H7 (cell line): ENCODE results near the gene NINJ1. TPM values are rescaled to one million over a fixed set of nuclear protein-coding genes. Genes with fewer than 3 reads are reported as not detected.
"Not testable (repeated sequence)": the region's sequence is repeated elsewhere in the genome, so short reads cannot be mapped to it uniquely, and the experiment has no call there.

Experiments
- DNase-seq: peaks from one replicate; pipeline ENCODE4 v3.0.0; 2012
- H3K27me3 ChIP-seq: 2 replicates; pipeline ENCODE4 v1.6.0; 2011; ENCODE audit warnings: mild to moderate bottlenecking, low read length; ENCODE audit not compliant: control insufficient read depth, insufficient read depth
- H3K36me3 ChIP-seq: replicated peaks from 2 replicates; pipeline ENCODE4 v1.5.1; 2011; ENCODE audit warnings: low read length; ENCODE audit not compliant: control insufficient read depth, insufficient read depth
- H3K4me3 ChIP-seq: 2 replicates; pipeline ENCODE4 v1.5.1; 2011; ENCODE audit warnings: low read depth, mild to moderate bottlenecking, control low read depth, low read length, moderate library complexity; ENCODE audit not compliant: insufficient read depth
- total RNA-seq: library from RNA; depleted of rRNA; stranded (reverse); fragments of >200 nt; shearing (Covaris generic); gene quantifications from 2 replicates; pipeline ENCODE4 v1.2.3, GENCODE V29; 2014

Gene NINJ1
- total RNA-seq, 1 experiment from 2014 or later = 44.6 TPM

DNA sequence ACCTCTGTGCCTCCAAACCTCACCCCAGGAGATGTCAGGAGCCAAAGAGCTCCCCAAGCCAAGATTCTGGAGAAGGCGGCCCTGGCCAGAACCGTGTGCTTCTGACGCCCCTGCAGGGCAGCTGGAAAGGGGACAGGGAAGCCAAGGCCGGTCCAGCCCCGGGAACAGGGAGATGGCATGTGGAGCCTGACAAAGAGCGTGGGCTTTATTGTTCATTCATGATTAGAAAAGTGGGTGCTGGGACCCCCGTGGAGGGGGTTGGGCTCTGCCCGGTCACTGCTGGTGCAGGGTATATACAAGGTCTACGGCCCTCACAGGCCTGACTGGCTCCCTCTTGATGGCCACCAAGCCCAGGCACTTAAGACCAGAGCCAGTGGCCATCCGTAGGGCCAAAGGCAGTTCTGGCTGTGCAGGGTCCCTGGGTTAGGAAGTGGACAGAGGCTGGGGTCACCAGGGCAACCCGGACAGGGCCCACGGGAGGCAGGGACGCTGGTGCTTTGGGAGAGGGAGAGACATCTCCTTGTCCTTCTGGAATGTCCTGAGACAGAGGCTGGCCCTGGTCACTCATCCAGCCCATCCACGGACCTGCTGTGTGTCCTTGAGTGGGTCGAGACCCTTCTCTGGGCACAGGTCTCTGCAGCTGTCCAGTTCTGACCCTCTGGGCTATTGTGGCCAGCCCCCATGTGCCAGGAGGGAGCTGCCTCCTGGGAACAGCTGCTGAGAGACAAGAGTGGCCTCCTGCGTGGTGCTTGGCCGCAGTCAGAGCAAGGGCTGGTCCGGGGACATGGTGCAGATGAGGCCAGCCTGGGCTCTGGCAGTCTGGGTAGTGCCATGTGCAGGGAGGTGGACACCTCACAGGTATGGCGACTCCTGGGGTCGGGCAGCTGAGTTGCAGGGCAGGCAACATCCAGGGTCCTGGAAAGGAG, 12.5 kb downstream of the NINJ1 start:
- DNase-seq = no peak
- Histone ChIP-seq H3K27me3 (no peaks in the 10 kb centered on the region), H3K4me3 (no peak overlapping the region), H3K36me3 (peaks cover 4% of the 10 kb centered on the region)

DNA sequence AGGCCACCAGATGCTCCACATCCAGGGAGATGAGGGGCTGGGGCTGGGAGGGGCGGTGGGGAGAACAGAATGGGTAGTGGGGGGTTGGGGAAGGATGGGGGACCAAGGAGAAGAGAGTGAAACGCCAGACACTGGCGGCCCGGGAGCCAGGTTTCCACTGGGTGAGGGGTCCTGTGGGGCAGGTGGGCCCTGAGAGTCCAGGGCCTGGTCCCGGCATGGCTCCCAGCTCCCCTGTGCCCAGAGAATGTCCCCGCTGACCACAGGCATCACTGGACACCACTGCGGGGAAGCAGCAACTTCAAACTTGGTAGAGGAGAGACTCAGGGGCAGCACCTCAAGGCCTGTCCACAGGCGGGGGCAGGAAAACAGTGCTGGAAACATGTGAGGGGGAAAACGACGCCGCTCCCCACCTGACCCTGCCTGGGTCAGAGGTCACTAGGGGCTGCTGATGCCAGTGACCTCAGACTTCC, 13.2 kb downstream of the NINJ1 start:
- no peaks in the 10 kb centered on the region for H3K27me3 ChIP-seq
- DNase-seq = no peak
- peaks cover 4% of the 10 kb centered on the region for H3K36me3 ChIP-seq
- H3K4me3 ChIP-seq = no peak overlapping the region

DNA sequence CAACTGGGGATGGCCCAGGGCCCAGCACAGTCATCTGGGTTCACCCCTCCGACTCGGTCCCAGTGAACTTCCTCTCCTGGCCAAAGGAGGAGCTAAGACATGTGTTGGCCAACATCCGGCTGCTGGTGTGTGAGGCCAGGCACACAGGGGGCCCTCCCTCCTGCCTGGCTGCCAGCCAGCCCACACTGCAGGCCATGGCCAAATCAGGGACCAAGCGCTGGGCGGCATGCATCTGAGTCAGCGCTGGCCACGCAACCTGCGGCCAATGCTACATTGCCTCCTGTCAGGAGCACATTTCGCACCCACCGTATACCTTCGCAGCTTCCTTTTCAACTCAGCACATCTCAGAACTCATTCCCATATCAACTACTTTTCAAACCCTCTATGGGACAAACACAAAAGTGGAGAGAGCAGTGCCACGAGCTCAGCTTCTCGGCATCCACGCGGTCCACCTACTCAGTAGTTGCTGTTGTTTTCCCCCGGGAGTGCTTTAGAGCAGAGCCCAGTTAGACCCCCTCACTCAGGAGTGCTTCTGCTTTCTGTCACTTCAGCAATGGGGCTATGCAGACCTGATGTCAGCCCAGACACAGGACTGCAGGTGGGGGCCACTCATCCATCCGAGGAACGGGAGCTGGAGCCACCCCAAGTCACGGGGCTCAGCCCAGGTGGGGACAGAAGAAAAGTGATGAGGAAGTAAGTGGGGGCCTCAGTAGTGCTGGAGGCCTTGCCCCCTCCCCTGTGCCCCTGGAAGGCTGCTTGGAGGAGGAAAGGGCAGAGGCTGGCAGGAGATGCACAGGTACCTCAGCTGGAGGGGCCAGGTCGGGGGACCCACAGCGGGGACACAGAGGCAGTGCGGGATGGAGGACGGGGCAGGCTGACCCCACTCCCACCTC, 13.9 kb downstream of the NINJ1 start:
- no peaks in the 10 kb centered on the region for H3K27me3 ChIP-seq
- no peak overlapping the region for H3K4me3 ChIP-seq
- peaks cover 4% of the 10 kb centered on the region; the same call in 1 of the 2 replicates for H3K36me3 ChIP-seq
- DNase-seq = peak; percentile 89

DNA sequence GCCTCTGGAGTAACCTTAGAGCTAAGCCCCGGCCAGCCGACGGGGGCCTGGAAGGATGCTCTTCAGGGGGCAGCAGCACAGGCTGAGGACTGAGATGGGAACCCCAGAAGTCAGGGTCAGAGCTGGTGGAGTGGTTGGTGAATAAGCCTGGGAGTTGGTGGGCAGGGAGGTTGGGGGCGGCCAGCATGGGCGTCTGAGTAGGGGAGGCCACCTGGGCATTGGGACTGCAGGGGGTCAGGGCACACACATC, 14.4 kb downstream of the NINJ1 start:
- Histone ChIP-seq H3K36me3 (peaks cover 4% of the 10 kb centered on the region; the same call in 1 of the 2 replicates), H3K27me3 (no peaks in the 10 kb centered on the region), H3K4me3 (no peak overlapping the region)
- no peak for DNase-seq

DNA sequence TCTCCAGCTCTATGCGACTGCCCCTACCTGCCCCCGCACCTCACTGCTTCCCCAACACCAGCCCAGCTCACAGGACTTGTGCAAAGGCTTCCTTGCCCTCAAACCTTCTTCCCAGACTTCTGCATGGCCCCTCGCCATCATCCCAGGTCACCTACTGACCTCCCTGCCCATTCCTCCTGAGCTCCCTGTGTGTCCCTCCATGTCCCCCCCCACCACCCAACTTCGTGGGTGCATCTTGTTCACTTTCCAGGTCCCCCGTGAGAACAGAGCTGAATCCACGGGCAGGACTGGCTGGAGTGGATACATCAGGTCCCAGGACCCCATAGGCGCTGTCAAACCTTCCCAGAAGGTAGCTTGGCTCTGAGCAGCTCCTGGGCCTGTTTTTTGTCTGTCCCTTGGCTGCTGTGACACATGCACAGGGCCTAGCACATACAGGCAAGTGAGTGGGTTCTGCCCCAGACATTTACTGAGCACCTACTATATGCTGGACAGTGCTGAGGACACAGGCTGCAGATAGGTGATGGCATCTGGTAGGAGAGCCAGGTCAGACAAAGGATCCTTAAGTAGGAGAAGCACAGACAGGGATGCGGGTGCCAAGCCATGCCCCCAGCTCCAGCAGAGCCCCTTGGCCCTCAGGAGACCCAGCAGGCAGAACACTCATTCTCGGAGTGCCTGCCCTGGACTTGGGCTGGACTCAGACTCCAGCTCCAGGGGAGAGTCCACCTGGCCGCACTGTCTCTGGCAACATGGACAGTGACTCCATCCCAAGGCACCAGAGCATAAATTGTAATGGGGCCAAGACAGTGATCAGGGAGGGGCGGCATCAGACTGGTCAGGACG, 15.0 kb downstream of the NINJ1 start:
- peaks cover 4% of the 10 kb centered on the region; the same call in 1 of the 2 replicates for H3K36me3 ChIP-seq
- no peaks in the 10 kb centered on the region for H3K27me3 ChIP-seq
- DNase-seq = no peak
- H3K4me3 ChIP-seq = no peak overlapping the region

DNA sequence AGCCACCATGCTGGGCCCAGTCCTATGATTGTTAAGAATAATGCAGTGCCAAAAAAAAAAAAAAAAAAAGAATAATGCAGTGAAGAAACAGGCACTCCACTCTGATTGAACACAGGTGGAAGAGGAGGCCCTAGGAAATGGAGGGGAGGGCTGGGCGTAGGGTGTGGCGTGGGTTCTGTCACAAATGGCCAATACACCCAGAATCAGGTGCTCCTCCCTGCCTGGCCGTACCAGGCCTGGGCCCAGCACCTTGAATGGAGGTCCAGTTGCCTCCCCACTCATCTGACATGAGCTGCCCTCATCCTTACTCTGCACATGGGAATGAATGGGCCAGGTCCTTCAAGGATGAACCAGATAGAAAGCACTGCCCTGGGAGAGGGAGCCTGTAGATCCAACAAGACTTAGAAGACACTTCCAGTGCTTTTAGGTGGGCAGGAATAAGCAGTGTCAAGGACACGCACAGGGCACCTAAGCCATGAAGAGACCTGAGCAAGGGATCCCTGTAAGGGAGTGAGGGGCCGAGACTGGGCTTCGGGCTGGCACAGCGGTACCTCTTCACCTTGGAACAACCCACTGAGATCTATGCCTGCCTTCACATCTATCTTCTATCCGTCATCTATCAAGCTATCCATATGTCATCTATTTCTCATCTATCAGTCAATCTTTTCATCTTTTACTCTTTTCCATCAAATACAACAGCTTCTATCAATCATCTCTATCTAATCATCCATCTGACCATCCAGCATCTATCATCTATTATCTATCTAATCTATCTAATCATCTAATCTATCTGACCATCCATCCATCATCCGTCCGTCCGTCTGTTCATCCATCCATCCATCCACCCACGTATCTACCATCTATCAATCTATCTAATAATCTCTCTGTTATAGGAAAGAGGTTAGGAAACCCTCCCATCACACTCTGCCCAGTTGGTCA, 15.9 kb downstream of the NINJ1 start:
- H3K4me3 ChIP-seq = no peak overlapping the region

DNA sequence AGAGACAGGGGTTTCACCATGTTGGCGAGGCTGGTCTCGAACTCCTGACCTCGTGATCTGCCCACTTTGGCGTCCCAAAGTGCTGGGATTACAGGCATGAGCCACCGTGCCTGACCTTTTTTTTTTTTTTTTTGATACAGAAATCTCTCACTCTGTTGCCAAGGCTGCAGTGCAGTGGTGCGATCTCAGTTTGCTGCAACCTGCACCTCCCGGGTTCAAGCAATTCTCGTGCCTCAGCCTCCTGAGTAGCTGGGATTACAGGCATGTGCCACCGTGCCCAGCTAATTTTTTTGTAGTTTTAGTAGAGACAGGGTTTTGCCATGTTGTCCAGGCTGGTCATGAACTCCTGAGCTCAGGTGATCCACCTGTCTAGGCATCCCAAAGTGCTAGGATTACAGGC, 16.5 kb downstream of the NINJ1 start:
- not testable (repeated sequence) for H3K36me3 ChIP-seq, DNase-seq, H3K27me3 ChIP-seq, H3K4me3 ChIP-seq

More for the DNA sequence above, 15.9 kb downstream of the NINJ1 start:
- no peak for DNase-seq
- Histone ChIP-seq H3K36me3 (no peaks in the 10 kb centered on the region), H3K27me3 (no peaks in the 10 kb centered on the region)

DNA sequence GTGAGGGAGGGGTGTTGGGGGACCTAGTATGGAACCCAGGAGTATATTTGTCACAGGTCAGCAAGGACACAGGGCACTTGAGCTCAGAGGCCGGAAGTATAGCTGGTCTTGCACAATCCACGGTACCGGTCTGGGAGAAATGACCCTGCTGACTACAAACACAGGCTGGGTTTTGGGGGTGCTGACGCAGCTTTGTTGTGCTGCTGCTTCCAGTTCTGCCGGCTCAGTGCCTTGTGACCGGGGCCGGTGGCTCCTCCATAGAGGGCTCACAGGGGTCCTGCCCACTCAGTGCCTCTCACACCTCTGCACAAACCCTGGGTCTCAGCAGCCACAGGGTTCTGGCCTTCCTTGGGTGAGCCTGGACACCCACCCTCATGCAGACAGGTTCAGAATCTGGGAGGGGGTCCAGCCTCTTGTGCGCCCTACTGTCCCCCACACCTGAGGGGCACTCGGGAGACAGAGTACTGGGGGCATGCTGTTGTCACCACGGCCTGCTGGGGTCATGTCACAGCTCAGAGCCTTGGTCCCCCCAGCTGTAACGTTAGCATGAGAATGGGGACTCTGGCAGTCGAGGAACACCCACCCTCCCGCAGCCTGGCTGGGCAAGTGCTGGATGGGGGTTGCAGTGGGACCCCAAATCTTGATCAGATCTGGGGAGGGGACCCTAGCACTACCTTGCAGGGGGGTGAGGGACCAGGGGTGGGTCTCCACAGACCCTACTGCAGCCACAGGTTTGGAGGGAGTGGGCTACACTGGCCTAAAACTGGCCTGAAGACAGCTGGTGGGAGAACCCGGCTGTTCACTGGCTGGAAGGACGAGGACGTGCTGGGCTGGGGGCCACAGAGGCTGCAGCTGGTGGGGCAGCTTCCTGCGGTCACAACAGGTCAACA, 17.7 kb downstream of the NINJ1 start:
- Histone ChIP-seq H3K4me3 (no peak overlapping the region), H3K36me3 (no peaks in the 10 kb centered on the region), H3K27me3 (no peaks in the 10 kb centered on the region)
- no peak for DNase-seq

DNA sequence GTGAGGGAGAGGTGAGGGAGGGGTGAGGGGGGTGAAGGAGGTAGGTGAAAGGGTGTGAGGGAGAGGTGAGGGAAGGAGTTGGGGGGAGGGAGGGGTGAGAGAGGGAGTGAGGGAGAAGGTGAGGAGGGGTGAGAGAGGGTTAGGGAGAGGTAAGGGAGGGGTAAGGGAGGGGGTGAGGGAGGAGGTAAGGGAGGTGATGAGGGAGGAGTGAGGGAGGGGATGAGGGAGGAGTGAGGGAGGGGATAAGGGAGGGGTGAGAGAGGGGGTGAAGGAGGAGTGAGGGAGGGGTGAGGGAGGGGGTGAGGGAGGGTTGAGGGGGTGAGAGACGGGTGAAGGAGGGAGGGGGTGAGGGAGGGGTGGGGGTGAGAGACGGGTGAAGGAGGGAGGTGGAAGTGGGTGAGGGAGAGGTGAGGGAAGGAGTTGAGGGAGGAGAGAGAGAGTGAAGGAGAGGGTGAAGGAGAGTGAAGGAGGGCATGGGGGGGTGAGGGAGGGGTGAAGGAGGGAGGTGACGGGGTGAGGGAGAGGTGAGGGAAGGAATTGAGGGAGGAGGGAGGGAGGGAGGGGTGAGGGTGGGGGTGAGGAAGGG, 18.5 kb downstream of the NINJ1 start:
- no peak overlapping the region for H3K4me3 ChIP-seq
- no peaks in the 10 kb centered on the region for H3K27me3 ChIP-seq
- DNase-seq = no peak
- peaks cover 2% of the 10 kb centered on the region; the same call in 1 of the 2 replicates for H3K36me3 ChIP-seq

DNA sequence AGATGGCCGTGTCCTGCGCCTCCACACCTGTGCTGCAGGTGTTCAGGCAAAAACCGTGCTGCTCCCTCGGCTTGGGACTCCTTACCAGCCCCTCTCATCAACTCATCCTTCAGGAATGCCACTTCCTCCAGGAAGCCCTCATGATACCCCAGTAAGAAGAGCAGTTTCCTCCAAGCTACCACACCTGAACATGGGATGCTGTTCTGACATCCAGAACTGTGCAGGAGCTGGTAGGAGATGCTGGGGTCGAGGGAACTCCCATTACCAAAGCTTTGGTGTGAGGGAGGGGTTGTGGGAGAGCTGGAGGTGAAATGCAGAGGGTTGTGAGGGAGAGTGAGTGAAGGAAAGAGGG, 19.1 kb downstream of the NINJ1 start:
- Histone ChIP-seq H3K27me3 (no peaks in the 10 kb centered on the region), H3K4me3 (no peak overlapping the region), H3K36me3 (peaks cover 2% of the 10 kb centered on the region; the same call in 1 of the 2 replicates)
- DNase-seq = no peak

DNA sequence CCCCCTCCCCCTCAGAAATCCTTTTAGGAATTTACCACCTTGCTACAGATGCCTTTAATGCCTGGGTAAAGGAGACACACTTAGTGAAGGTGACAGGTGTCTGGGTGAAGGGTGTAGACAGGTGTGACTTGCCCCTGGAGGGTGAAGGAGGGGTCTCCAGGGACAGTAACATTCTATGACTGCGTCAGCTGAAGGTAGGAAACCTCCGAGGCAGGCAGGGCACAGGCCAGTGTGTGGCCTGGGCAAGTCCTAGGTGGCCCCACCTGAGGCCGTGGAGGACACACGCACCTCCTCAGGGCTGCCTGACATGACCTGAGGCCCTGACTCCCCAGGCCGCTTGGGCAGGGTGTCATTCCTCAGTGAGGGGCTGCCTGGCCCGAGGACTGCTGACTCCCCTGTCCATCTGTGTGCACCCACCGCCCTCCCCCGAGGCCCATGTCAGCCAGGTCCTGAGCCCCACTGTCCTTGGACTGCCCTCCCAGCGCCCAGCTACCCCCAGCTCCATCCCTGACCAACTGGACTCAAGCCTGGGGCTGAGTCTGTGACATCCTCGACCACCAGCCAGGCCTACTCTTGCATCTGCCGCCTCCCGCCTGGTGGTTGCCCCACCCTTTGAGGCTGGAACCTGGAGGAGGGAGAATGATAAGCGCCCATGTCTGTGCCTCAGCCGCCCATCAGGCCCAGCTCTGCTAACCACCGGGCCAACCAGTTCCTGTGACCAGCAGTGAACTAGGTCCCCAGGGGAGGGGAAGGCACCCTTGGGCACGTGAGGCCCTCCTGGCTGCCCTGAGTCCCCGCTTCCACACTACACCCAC, 19.7 kb downstream of the NINJ1 start:
- peak; percentile 57 for DNase-seq
- H3K4me3 ChIP-seq = no peak overlapping the region
- H3K27me3 ChIP-seq = no peaks in the 10 kb centered on the region

DNA sequence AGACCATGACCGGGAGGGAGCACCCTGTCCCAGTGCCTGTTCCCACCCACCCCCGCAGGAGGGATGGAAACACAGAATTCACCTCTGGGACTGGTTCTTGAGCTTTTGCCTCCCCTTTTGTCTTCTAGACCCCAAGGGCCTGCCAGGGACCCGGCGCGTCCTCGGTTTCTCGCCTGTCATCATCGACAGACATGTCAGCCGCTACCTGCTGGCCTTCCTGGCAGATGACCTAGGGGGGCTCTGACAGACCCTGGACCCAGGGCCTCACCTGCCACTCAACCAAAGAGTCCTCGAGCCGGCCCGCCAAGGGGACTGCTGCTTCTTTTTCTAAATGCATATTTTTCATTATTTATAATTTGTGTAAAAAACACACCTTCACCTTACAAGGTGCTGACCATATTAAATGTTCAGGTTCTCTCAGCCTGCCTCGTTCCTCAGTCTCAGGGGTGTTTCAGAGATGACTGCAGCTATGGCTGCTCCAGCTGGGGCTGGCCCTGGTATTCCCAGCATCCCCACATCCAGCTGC, 21.1 kb downstream of the NINJ1 start:
- DNase-seq = no peak
- H3K4me3 ChIP-seq = no peak overlapping the region
- peaks cover 2% of the 10 kb centered on the region for H3K36me3 ChIP-seq

More for the DNA sequence above, 19.7 kb downstream of the NINJ1 start:
- H3K36me3 ChIP-seq = peaks cover 2% of the 10 kb centered on the region; the same call in 1 of the 2 replicates

More for the DNA sequence above, 21.1 kb downstream of the NINJ1 start:
- no peaks in the 10 kb centered on the region for H3K27me3 ChIP-seq
